ENCODE data around the gene DOCK10. TPM values are rescaled to one million over a fixed set of nuclear protein-coding genes. Genes with fewer than 3 reads are reported as not detected.

The DOCK10 gene
- total and polyA plus RNA-seq, 10 of the 15 experiments (the other 5 are each of a cell fraction or from before 2014, with no cell fraction given), result 16.9 to 120 (median 85.5) TPM

GRCh38 chr2:224999754-225000153 is 42.5 kb downstream of the DOCK10 start:
- 100% methylated on average over 3 of the region's 3 CpGs for WGBS (ENCODE audit: insufficient coverage, insufficient replicate concordance, low lambda C conversion rate, missing lambda C conversion rate)
- FAIRE-seq (no peak), ATAC-seq (no peak), DNase-seq (ENCODE audit: low read depth, low spot score) (no peak)
- Histone ChIP-seq H3K27me3 (replicated peaks in 1 of 2; ENCODE audit: control insufficient read depth in 2 of 2, insufficient read depth in 2 of 2, low read length in 1 of 2) (no peaks in the 10 kb centered on the region), H3K4me3 (no peak overlapping the region), H3K4me1 (ENCODE audit: control insufficient read depth, insufficient read depth, low read length) (peaks cover 7% of the 10 kb centered on the region; the same call in 1 of the 2 replicates), H3K9ac (ENCODE audit: control insufficient read depth, insufficient read depth, low read length) (no peak overlapping the region), H3K9me3 (replicated peaks; ENCODE audit: control insufficient read depth, insufficient read depth, low read length) (no peaks in the 10 kb centered on the region), H3K27ac (ENCODE audit: control insufficient read depth, insufficient read depth) (no peak overlapping the region), H3K36me3 (ENCODE audit: control insufficient read depth in 2 of 2, insufficient read depth in 2 of 2, low read length in 1 of 2) (peaks cover 0 to 1% of the 10 kb centered on the region in 2 experiments; a peak in 3 of 4 replicates), H2AFZ (ENCODE audit: control insufficient read depth, low read depth, low read length) (no peak overlapping the region), H3K4me2 (ENCODE audit: control insufficient read depth, insufficient read depth) (no peak overlapping the region), H3K79me2 (ENCODE audit: control insufficient read depth, insufficient read depth, low read length) (peaks cover 33% of the 10 kb centered on the region), H4K20me1 (ENCODE audit: control insufficient read depth, insufficient read depth) (no peaks in the 10 kb centered on the region)
- TF ChIP-seq SMARCA5 (IDR thresholded peaks at IDR 0.05), result no peak
- no peak for TF ChIP-seq PBX3 (IDR thresholded peaks at IDR 0.05; ENCODE audit: insufficient replicate concordance, low read depth, low read length)
- TF ChIP-seq HCFC1 (IDR thresholded peaks at IDR 0.05; ENCODE audit: low read length), result no peak
- TF ChIP-seq CTCF (IDR thresholded peaks at IDR 0.05 in 2 of 3, conservative IDR thresholded peaks at IDR 0.05 in 1 of 3; ENCODE audit: control insufficient read depth in 2 of 3, extremely low read depth in 1 of 3, insufficient read depth in 1 of 3, low read depth in 3 of 3, low read length in 3 of 3), result no peak
- no peak for TF ChIP-seq NR2F1 (conservative IDR thresholded peaks at IDR 0.05)
- TF ChIP-seq TCF12 (IDR thresholded peaks at IDR 0.05; ENCODE audit: low read depth, low read length), result no peak
- TF ChIP-seq ELK1 (IDR thresholded peaks at IDR 0.05; ENCODE audit: low read depth, low read length), result no peak
- TF ChIP-seq USF1 (IDR thresholded peaks at IDR 0.05; ENCODE audit: borderline replicate concordance, extremely low read length, insufficient read depth, low read depth, low read length), result no peak
- TF ChIP-seq ZNF217 (IDR thresholded peaks at IDR 0.05), result no peak
- TF ChIP-seq BCL11A (IDR thresholded peaks at IDR 0.05; ENCODE audit: low read depth, low read length), result no peak
- no peak for TF ChIP-seq MYC (IDR thresholded peaks at IDR 0.05; ENCODE audit: insufficient read depth, insufficient read length, insufficient replicate concordance, low read length, severe bottlenecking)
- no peak for TF ChIP-seq NFXL1 (IDR thresholded peaks at IDR 0.05; ENCODE audit: borderline replicate concordance)
- no peak for TF ChIP-seq TBL1XR1 (IDR thresholded peaks at IDR 0.05; ENCODE audit: low read depth, low read length)
- TF ChIP-seq EZH2 (IDR thresholded peaks at IDR 0.05; ENCODE audit: borderline replicate concordance, control insufficient read depth, low read depth, low read length), result no peak
- TF ChIP-seq SUPT20H (IDR thresholded peaks at IDR 0.05; ENCODE audit: borderline replicate concordance, control insufficient read depth, low read depth, low read length), result no peak
- no peak for TF ChIP-seq SREBF2 (IDR thresholded peaks at IDR 0.05; ENCODE audit: low read length)
- intact Hi-C loops (cut with micrococcal nuclease; ENCODE audit: unreplicated experiment), result loop anchor here (10.0 kb wide), 1 partner anchor 195 kb away; no protein-coding TSS in a partner anchor
- RAD21 ChIA-PET (ENCODE audit: unreplicated experiment), result interaction anchor here (0.6 to 1.2 kb wide), 4 partner anchors 8 to 179 kb away, joined by 3 to 5 read pairs (median 3); no protein-coding TSS in a partner anchor
- CTCF ChIA-PET, result interaction anchor here (1.8 to 10.1 kb wide), 3 partner anchors 9 to 68 kb away, joined by 5 to 118 read pairs (median 16); no protein-coding TSS in a partner anchor
- SMC1A ChIA-PET (ENCODE audit: uncharacterized antibody, unreplicated experiment), result interaction anchor here (0.6 to 2.9 kb wide), 10 partner anchors 11 to 1876 kb away, joined by 3 to 17 read pairs (median 4); no protein-coding TSS in a partner anchor
- POLR2A ChIA-PET, result interaction anchor here (0.6 kb wide), 1 partner anchor 68 kb away, joined by 3 read pairs; no protein-coding TSS in a partner anchor
- in situ Hi-C loops (cut with MboI), result loop anchor here (5.0 to 25.0 kb wide), 3 partner anchors 67 to 665 kb away; no protein-coding TSS in a partner anchor
- no TSS peak for BruUV-seq (replicated peaks)
